Measurements from ENCODE around the gene MRPS21. TPM values are rescaled to one million over a fixed set of nuclear protein-coding genes. Genes with fewer than 3 reads are reported as not detected.

The MRPS21 gene
- total RNA-seq, 2 donors from 2014 or later: 17.9 to 23.4 TPM

DNA sequence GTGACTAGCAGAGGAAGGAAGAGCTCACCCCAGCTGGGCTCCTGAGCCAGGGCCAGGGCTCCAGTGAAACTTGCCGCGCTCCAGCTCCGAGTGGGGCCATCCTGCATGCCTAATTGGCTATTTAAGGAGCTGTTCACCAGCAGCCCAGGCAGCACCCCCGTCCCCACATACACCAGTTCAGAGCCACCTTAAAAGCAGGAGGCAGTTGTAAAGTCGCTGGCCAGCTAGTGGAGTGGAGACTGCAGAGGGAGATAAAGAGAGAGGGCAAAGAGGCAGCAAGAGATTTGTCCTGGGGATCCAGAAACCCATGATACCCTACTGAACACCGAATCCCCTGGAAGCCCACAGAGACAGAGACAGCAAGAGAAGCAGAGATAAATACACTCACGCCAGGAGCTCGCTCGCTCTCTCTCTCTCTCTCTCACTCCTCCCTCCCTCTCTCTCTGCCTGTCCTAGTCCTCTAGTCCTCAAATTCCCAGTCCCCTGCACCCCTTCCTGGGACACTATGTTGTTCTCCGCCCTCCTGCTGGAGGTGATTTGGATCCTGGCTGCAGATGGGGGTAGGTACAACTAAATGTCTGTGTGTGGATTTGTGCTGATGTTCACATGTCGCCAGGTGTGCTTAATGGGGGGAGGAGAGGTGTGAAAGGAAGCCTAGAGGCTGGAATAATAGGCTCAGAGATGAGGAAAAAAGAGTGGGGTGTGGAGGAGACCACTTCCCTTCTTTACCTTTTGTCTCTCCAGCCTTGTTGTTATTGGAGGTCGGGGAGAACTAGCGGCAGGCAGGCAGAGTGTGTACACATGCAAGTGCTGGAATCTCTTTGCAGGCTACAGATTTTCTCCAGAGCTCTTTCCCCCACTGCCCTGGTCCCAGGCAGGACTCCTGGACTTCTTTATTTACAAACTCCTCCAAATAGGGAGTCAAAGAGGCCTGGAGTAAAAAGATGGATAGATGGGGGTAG, 35.8 kb upstream of the MRPS21 start, which contains the start of gene CA14:
TSS of gene CA14 (plus strand) at position 151 of the 962 bp plus-strand sequence. CDS start at position 506, 355 bp downstream.
- H3K27ac ChIP-seq: no peak within 1 kb of the TSS
- H3K4me1 ChIP-seq: peaks cover 28% of the 10 kb centered on the region
- no peak for TF ChIP-seq POLR2A (IDR thresholded peaks at IDR 0.05)
- TF ChIP-seq, protein P1, sequence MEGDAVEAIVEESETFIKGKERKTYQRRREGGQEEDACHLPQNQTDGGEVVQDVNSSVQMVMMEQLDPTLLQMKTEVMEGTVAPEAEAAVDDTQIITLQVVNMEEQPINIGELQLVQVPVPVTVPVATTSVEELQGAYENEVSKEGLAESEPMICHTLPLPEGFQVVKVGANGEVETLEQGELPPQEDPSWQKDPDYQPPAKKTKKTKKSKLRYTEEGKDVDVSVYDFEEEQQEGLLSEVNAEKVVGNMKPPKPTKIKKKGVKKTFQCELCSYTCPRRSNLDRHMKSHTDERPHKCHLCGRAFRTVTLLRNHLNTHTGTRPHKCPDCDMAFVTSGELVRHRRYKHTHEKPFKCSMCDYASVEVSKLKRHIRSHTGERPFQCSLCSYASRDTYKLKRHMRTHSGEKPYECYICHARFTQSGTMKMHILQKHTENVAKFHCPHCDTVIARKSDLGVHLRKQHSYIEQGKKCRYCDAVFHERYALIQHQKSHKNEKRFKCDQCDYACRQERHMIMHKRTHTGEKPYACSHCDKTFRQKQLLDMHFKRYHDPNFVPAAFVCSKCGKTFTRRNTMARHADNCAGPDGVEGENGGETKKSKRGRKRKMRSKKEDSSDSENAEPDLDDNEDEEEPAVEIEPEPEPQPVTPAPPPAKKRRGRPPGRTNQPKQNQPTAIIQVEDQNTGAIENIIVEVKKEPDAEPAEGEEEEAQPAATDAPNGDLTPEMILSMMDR (IDR thresholded peaks at IDR 0.05): no peak
- no peaks in the 10 kb centered on the region for H3K9me3 ChIP-seq
- no peaks in the 10 kb centered on the region for H3K36me3 ChIP-seq (replicated peaks in 1 of 2; ENCODE audit: insufficient read depth in 1 of 2, low read depth in 2 of 2)
- intact Hi-C loops (cut with DNase I): no loop called here
- WGBS, 2 donors: 45 to 56% methylated on average over 13 of the region's 13 CpGs
- DNase-seq (no peak), ATAC-seq (no peak)
- no peaks in the 10 kb centered on the region for H3K27me3 ChIP-seq
- H3K4me3 ChIP-seq: no peak within 1 kb of the TSS

DNA sequence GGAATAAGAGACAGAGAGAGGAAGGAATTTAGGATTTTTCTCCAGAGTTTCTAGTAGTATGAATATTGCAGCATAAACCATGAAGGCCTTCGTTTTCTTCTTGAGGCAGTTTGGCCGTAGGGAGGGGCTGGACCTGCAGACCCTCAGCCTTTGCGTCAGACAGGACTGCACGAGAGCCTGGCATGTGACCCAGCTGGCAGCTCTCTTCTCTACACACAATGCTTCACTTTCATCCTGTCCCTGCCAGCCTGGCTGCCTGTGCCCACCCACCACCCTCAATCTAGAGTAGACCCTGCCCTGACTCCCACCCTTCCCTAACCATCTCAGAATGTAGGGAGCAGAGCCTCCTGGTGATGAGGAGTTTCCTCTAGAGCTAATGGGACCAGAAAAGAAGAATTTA, 34.4 kb upstream of the MRPS21 start:
- WGBS, 2 donors: 41 to 50% methylated on average over 4 of the region's 4 CpGs
- DNase-seq: no peak
- Histone ChIP-seq H3K36me3 (replicated peaks in 1 of 2; ENCODE audit: insufficient read depth in 1 of 2, low read depth in 2 of 2) (no peaks in the 10 kb centered on the region), H3K9me3 (no peaks in the 10 kb centered on the region), H3K27ac (peak overlapping the region in 3 of 4 donors; percentile 42 to 75 (median 58)), H3K27me3 (no peaks in the 10 kb centered on the region), H3K4me3 (no peak overlapping the region), H3K4me1 (peaks cover 28% of the 10 kb centered on the region)
- no peak for ATAC-seq
- TF ChIP-seq, protein P1 (IDR thresholded peaks at IDR 0.05): no peak
- no peak for TF ChIP-seq POLR2A (IDR thresholded peaks at IDR 0.05)
- intact Hi-C loops (cut with DNase I): no loop called here

DNA sequence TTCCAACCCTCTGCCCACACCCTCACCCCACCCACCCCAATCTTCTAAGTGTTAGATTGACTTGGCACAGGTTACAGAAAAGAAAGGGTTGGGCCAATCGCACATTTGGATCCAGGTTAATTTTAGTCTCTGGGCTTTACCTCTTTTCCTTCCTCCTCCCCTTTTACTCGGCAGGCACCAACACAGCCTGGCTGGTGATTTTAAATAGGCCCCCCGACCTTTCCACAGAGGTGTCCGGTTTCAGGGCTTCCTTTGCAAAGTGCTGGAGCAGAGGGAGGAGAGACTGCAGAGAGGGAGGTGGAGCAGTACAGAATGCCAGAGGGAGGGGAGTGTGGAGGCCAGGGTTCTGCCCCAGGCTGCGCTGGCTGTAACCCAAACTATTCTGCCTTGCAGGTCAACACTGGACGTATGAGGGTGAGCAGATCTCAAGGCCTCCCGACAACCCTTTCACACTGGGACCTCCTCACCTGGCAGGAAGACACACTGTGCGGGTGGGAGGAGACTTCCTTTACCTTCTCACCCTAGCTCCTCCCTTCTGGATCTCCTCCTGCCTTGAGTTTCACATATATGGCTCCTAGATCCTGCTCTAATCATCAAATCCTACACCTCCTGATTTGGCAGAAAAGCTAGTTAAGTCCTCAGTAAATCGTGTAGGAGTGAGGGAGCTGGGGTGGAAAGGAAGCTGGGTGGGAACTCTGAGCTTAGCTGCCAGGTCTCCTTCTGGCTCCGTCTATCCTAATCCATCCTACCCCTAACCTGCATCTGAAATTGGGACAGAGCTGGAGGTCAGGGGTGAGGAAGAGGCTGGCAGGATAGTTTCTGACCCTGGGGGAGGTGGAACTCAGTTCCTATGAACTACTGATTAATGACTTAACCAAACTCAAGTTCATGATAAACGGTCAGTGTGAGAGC, 33.6 kb upstream of the MRPS21 start:
- H3K27me3 ChIP-seq: no peaks in the 10 kb centered on the region
- H3K4me3 ChIP-seq: no peak overlapping the region
- 8 to 14% methylated on average over 11 of the region's 11 CpGs for WGBS, 2 donors
- DNase-seq: peak; percentile 61 to 85 (median 78)
- H3K27ac ChIP-seq: peak overlapping the region; percentile 42 to 75 (median 58)
- TF ChIP-seq, protein P1 (IDR thresholded peaks at IDR 0.05): no peak
- TF ChIP-seq POLR2A (IDR thresholded peaks at IDR 0.05): peak in 2 of 3 donors; percentile 10 to 22
- peaks cover 28% of the 10 kb centered on the region for H3K4me1 ChIP-seq
- ATAC-seq: peak; percentile 72
- intact Hi-C loops (cut with DNase I): no loop called here
- peaks cover 0 to 2% of the 10 kb centered on the region in 2 donors for H3K36me3 ChIP-seq (replicated peaks in 1 of 2; ENCODE audit: insufficient read depth in 1 of 2, low read depth in 2 of 2)
- H3K9me3 ChIP-seq: no peaks in the 10 kb centered on the region

DNA sequence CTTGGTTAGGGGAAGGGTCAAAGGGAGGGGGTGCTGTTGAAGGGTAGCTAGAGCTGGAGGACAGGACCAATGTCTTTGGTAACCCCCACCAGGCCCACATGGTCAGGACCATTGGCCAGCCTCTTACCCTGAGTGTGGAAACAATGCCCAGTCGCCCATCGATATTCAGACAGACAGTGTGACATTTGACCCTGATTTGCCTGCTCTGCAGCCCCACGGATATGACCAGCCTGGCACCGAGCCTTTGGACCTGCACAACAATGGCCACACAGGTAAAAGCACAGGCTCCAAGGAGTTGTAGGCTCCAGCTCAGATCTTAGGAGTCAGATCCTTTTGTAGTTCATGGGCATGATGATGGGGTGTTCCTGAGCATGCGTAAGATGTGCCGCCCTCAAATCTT, 32.3 kb upstream of the MRPS21 start:
- TF ChIP-seq, protein P1 (IDR thresholded peaks at IDR 0.05): no peak

More for the DNA sequence above, 32.3 kb upstream of the MRPS21 start:
- DNase-seq (no peak), ATAC-seq (no peak)
- Histone ChIP-seq H3K27me3 (no peaks in the 10 kb centered on the region), H3K4me3 (no peak overlapping the region), H3K36me3 (replicated peaks in 1 of 2; ENCODE audit: insufficient read depth in 1 of 2, low read depth in 2 of 2) (peaks cover 0 to 6% of the 10 kb centered on the region in 2 donors), H3K9me3 (no peaks in the 10 kb centered on the region), H3K27ac (no peak overlapping the region), H3K4me1 (peaks cover 20% of the 10 kb centered on the region)
- intact Hi-C loops (cut with DNase I): no loop called here
- 75 to 100% methylated on average over 2 to 6 of the region's 6 CpGs for WGBS, 2 donors
